ENCODE data around the gene PKD1. TPM values are rescaled to one million over a fixed set of nuclear protein-coding genes. Genes with fewer than 3 reads are reported as not detected.

PKD1 gene
- total RNA-seq, 1 experiment from 2014 or later: 137 TPM

DNA sequence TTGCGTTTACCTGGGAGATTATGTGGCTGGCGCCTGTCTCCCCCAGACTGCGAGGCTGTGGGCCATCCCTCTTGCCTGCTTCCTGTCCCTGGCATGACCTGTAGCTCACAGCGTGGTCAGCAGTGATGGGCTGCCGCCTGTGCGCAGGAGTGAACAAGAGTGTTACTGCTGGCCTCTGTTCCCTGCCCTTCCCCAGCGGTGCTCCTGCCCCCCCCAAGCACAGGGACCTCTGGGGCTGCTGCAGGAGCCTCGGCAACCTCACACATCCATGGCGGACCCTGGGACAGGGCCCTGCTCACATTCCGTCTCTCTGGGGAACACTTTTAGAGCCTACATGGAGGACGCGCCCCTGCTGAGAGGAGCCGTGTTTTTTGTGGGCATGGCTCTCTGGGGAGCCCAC is 77.3 kb downstream of the PKD1 start (continued):
- TF ChIP-seq, protein P1, sequence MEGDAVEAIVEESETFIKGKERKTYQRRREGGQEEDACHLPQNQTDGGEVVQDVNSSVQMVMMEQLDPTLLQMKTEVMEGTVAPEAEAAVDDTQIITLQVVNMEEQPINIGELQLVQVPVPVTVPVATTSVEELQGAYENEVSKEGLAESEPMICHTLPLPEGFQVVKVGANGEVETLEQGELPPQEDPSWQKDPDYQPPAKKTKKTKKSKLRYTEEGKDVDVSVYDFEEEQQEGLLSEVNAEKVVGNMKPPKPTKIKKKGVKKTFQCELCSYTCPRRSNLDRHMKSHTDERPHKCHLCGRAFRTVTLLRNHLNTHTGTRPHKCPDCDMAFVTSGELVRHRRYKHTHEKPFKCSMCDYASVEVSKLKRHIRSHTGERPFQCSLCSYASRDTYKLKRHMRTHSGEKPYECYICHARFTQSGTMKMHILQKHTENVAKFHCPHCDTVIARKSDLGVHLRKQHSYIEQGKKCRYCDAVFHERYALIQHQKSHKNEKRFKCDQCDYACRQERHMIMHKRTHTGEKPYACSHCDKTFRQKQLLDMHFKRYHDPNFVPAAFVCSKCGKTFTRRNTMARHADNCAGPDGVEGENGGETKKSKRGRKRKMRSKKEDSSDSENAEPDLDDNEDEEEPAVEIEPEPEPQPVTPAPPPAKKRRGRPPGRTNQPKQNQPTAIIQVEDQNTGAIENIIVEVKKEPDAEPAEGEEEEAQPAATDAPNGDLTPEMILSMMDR (IDR thresholded peaks at IDR 0.05 in 2 of 3, conservative IDR thresholded peaks at IDR 0.05 in 1 of 3; ENCODE audit: borderline replicate concordance in 1 of 3, insufficient read depth in 1 of 3, low read depth in 2 of 3, low read length in 2 of 3): no peak
- TF ChIP-seq SRF (IDR thresholded peaks at IDR 0.05; ENCODE audit: low read depth): no peak

DNA sequence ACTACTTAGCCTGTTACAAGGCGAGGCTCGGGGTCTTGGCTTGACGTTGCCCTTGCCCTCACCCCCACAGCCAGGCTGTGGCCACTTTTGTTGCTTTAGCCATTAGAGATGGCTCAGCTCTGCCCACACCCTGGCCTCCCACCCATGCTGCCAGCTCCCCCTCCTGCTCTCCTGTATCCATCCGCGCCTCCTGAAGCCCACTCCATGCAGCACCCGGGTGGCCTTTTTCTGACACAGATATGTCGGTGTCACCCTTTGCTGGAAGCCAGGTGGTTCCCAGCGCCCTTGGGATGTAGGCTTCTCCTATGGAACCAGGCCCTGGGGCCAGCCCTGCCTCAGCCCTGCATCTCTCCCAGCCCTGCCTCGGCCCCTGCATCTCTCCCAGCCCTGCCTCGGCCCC is 78.3 kb downstream of the PKD1 start:
- Histone ChIP-seq H3K27me3 (ENCODE audit: insufficient read depth, low read length) (no peaks in the 10 kb centered on the region), H3K4me1 (ENCODE audit: control insufficient read depth in 1 of 2, insufficient read depth in 2 of 2, low read length in 2 of 2) (no peaks in the 10 kb centered on the region), H3K9me2 (ENCODE audit: insufficient read depth) (no peaks in the 10 kb centered on the region), H3K4me3 (replicated peaks in 1 of 2; ENCODE audit: low read depth in 1 of 2, low read length in 2 of 2) (no peak overlapping the region), H2AFZ (ENCODE audit: low read depth, low read length, poor library complexity, severe bottlenecking) (no peak overlapping the region), H3K36me3 (ENCODE audit: control insufficient read depth in 1 of 2, insufficient read depth in 2 of 2, low read length in 2 of 2) (no peaks in the 10 kb centered on the region; a peak in 2 of 4 replicates), H3K27ac (ENCODE audit: low read depth, low read length) (no peak overlapping the region), H3K79me2 (ENCODE audit: insufficient read depth, low read length) (no peaks in the 10 kb centered on the region), H3K9me3 (ENCODE audit: control insufficient read depth in 1 of 2, insufficient read depth in 1 of 2, low read depth in 1 of 2, low read length in 2 of 2) (no peaks in the 10 kb centered on the region), H4K20me1 (ENCODE audit: insufficient read depth) (no peaks in the 10 kb centered on the region), H3K9ac (ENCODE audit: low read length) (no peak overlapping the region), H3K4me2 (ENCODE audit: low read length) (no peak overlapping the region)
- ATAC-seq: no peak; the same call in 1 of the 2 replicates
- CTCF ChIA-PET: interaction anchor here (0.7 kb wide), 1 partner anchor 83 kb away, joined by 3 read pairs; no protein-coding TSS in a partner anchor
- RAD21 ChIA-PET (ENCODE audit: low non-redundant PET in 1 of 2, low total read pairs in 2 of 2, uncharacterized antibody in 2 of 2, unreplicated experiment in 2 of 2): no interaction called here
- DNase-seq (ENCODE audit: low read depth, low spot score): no peak
- POLR2A ChIA-PET: no interaction called here
- BruUV-seq (replicated peaks): no TSS peak
- intact Hi-C loops (cut with micrococcal nuclease): no loop called here
- TF ChIP-seq YY1 (IDR thresholded peaks at IDR 0.05; ENCODE audit: extremely low read depth, insufficient replicate concordance, low read depth, low read length): no peak
- TF ChIP-seq TCF7L2 (IDR thresholded peaks at IDR 0.05; ENCODE audit: borderline replicate concordance, extremely low read depth, insufficient read depth, insufficient read length): no peak

Measured in HCT116 (cell line).